ENCODE results near the gene NDUFS5. TPM values are rescaled to one million over a fixed set of nuclear protein-coding genes. Genes with fewer than 3 reads are reported as not detected.

NDUFS5 gene
- total and polyA plus RNA-seq, 10 of the 15 experiments (the other 5 are each of a cell fraction or from before 2014, with no cell fraction given) = 240 to 1,578 (median 831) TPM

DNA sequence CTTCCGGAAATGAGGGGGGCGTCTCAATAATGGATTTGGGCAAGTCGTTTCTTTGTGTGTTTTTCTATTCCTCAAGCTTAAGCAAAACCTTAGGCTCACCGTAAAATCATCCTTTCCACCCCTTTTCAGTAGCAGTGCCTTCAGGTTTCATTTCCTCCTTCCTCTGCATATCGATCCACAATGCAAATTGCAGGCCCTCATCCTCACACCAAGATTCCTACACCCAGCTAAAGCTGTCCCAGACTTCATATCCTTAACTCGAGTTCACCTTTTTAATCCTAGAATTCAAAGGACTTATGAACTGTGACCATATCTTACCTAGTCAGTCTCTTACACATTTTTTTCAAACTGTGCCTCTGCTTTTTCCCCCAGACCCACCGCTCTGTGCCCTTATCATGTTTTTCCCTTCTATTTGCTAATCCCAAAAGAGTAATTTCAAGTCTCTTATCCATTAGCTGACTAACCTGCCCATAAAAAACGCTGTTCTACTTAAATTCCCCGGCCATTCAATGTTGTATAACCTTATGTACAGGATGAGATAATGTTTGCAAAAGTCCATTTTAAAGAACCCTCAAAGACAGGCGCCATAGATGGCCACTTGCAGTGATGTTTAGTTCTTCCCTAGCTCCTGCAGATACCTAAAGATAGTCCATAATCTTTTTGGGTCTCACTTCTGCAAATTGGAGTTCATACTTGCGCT, 33.6 kb upstream of the NDUFS5 start:
- intact Hi-C loops (cut with micrococcal nuclease; ENCODE audit: unreplicated experiment) (loop anchor here (5.0 kb wide), 1 partner anchor 120 kb away; the partner anchor contains the start of gene MYCBP), in situ Hi-C loops (cut with MboI) (no loop called here)
- peak overlapping the region; percentile 55 for H3K27ac ChIP-seq (ENCODE audit: control insufficient read depth, insufficient read depth)
- peaks cover 63% of the 10 kb centered on the region for H3K79me2 ChIP-seq (ENCODE audit: control insufficient read depth, insufficient read depth, low read length)
- DNase-seq (ENCODE audit: low read depth, low spot score) = peak; percentile 27
- H3K4me2 ChIP-seq (ENCODE audit: control insufficient read depth, insufficient read depth) = peak overlapping the region; percentile 62
- H3K9ac ChIP-seq (ENCODE audit: control insufficient read depth, insufficient read depth, low read length) = peak overlapping the region; percentile 84
- ChIA-PET POLR2A (interaction anchor here (1.3 to 1.8 kb wide), 3 partner anchors 34 to 133 kb away, joined by 3 to 11 read pairs (median 4); partner anchors contain the start of genes NDUFS5 and RRAGC), CTCF (interaction anchor here (0.8 to 1.4 kb wide), 3 partner anchors 9 to 37 kb away, joined by 3 to 4 read pairs (median 3); partner anchors contain the start of gene NDUFS5), RAD21 (ENCODE audit: unreplicated experiment) (interaction anchor here (0.9 kb wide), 2 partner anchors 34 to 119 kb away, joined by 4 read pairs; partner anchors contain the start of genes MYCBP and NDUFS5), SMC1A (ENCODE audit: uncharacterized antibody, unreplicated experiment) (interaction anchor here (0.8 to 1.4 kb wide), 5 partner anchors 9 to 99 kb away, joined by 3 to 6 read pairs (median 4); partner anchors contain the start of gene NDUFS5)
- BruUV-seq (replicated peaks) = TSS peak; percentile 75
- peak overlapping the region; percentile 100 for H3K4me3 ChIP-seq
- H4K20me1 ChIP-seq (ENCODE audit: control insufficient read depth, insufficient read depth) = no peaks in the 10 kb centered on the region
- H3K36me3 ChIP-seq (ENCODE audit: control insufficient read depth in 2 of 2, insufficient read depth in 2 of 2, low read length in 1 of 2) = peaks cover 0 to 14% of the 10 kb centered on the region in 2 experiments; a peak in 1 of 4 replicates
- no peaks in the 10 kb centered on the region for H3K4me1 ChIP-seq (ENCODE audit: control insufficient read depth, insufficient read depth, low read length)
- ATAC-seq = peak; percentile 40
- 22% methylated on average over 11 of the region's 11 CpGs for WGBS (ENCODE audit: insufficient coverage, insufficient replicate concordance, low lambda C conversion rate, missing lambda C conversion rate)
- H3K9me3 ChIP-seq (replicated peaks; ENCODE audit: control insufficient read depth, insufficient read depth, low read length) = no peaks in the 10 kb centered on the region
- no peaks in the 10 kb centered on the region for H3K27me3 ChIP-seq (replicated peaks in 1 of 2; ENCODE audit: control insufficient read depth in 2 of 2, insufficient read depth in 2 of 2, low read length in 1 of 2)
- no peak overlapping the region for H2AFZ ChIP-seq (ENCODE audit: control insufficient read depth, low read depth, low read length)
- peak; percentile 93 for FAIRE-seq
- TF ChIP-seq, protein P1, sequence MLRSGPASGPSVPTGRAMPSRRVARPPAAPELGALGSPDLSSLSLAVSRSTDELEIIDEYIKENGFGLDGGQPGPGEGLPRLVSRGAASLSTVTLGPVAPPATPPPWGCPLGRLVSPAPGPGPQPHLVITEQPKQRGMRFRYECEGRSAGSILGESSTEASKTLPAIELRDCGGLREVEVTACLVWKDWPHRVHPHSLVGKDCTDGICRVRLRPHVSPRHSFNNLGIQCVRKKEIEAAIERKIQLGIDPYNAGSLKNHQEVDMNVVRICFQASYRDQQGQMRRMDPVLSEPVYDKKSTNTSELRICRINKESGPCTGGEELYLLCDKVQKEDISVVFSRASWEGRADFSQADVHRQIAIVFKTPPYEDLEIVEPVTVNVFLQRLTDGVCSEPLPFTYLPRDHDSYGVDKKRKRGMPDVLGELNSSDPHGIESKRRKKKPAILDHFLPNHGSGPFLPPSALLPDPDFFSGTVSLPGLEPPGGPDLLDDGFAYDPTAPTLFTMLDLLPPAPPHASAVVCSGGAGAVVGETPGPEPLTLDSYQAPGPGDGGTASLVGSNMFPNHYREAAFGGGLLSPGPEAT (IDR thresholded peaks at IDR 0.05; ENCODE audit: low read depth) = no peak; the same call in 1 of the 2 replicates
- no peak for TF ChIP-seq ZNF687 (IDR thresholded peaks at IDR 0.05)
- TF ChIP-seq TAF1 (IDR thresholded peaks at IDR 0.05; ENCODE audit: borderline replicate concordance, low read depth, low read length) = no peak
- no peak for TF ChIP-seq PAX8 (IDR thresholded peaks at IDR 0.05)
- TF ChIP-seq TCF7 (IDR thresholded peaks at IDR 0.05; ENCODE audit: borderline replicate concordance) = no peak
- TF ChIP-seq, protein P2, sequence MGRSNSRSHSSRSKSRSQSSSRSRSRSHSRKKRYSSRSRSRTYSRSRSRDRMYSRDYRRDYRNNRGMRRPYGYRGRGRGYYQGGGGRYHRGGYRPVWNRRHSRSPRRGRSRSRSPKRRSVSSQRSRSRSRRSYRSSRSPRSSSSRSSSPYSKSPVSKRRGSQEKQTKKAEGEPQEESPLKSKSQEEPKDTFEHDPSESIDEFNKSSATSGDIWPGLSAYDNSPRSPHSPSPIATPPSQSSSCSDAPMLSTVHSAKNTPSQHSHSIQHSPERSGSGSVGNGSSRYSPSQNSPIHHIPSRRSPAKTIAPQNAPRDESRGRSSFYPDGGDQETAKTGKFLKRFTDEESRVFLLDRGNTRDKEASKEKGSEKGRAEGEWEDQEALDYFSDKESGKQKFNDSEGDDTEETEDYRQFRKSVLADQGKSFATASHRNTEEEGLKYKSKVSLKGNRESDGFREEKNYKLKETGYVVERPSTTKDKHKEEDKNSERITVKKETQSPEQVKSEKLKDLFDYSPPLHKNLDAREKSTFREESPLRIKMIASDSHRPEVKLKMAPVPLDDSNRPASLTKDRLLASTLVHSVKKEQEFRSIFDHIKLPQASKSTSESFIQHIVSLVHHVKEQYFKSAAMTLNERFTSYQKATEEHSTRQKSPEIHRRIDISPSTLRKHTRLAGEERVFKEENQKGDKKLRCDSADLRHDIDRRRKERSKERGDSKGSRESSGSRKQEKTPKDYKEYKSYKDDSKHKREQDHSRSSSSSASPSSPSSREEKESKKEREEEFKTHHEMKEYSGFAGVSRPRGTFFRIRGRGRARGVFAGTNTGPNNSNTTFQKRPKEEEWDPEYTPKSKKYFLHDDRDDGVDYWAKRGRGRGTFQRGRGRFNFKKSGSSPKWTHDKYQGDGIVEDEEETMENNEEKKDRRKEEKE (IDR thresholded peaks at IDR 0.05) = no peak
- 0 out of 2 replicates have a peak, but pooled peaks have one; percentile 11 for TF ChIP-seq RUNX3 (IDR thresholded peaks at IDR 0.05; ENCODE audit: low read length)
- TF ChIP-seq ZNF622 (IDR thresholded peaks at IDR 0.05) = no peak
- no peak for TF ChIP-seq ZNF592 (IDR thresholded peaks at IDR 0.05)
